Transverse colon (tissue), 4 donors: ENCODE results near the gene CCDC40. TPM values are rescaled to one million over a fixed set of nuclear protein-coding genes. Genes with fewer than 3 reads are reported as not detected.

ENCODE experiments used
- DNase-seq: peaks from one replicate; pipeline ENCODE4 v3.0.0-alpha.2; 2019
- H3K27ac ChIP-seq, 4 donors: fragments of 200-600 bp; sonication (generic); 2 replicates each; pipeline ENCODE4 v1.5.1; 2016 to 2018; ENCODE audit warnings: inconsistent platforms in 4 of 4
- H3K27me3 ChIP-seq: fragments of 200-600 bp; sonication (generic); 2 replicates; pipeline ENCODE4 v1.5.1; 2017; ENCODE audit warnings: inconsistent platforms
- H3K36me3 ChIP-seq, 4 donors: fragments of 200-600 bp; sonication (generic); 2 replicates each; pipeline ENCODE4 v1.5.1; 2017 to 2019; ENCODE audit warnings: inconsistent platforms in 4 of 4
- H3K4me1 ChIP-seq, 4 donors: fragments of 200-600 bp; sonication (generic); 2 replicates each; pipeline ENCODE4 v1.5.1; 2017 to 2020; ENCODE audit warnings: inconsistent platforms in 4 of 4
- H3K4me3 ChIP-seq, 4 donors: fragments of 200-600 bp; sonication (generic); 1 replicate in 1 of 4; 2 replicates in 3 of 4; pipeline versions ENCODE4 v1.5.1 to v1.6.1; 2017 to 2019; ENCODE audit warnings: inconsistent platforms in 4 of 4
- H3K9me3 ChIP-seq, 2 donors: fragments of 200-600 bp; sonication (generic); 2 replicates each; pipeline ENCODE4 v1.5.1; 2017 to 2019; ENCODE audit warnings: inconsistent platforms in 2 of 2
- CTCF ChIP-seq, 5 experiments: fragments of 200-600 bp in 3 of 5; fragments of 450-650 bp in 2 of 5; sonication (generic) in 3 of 5; IDR thresholded peaks; 1 replicate in 2 of 5; 2 replicates in 3 of 5; pipeline ENCODE4 v1.5.1; 2016 to 2017; ENCODE audit warnings: antibody characterized with exemption in 5 of 5, inconsistent platforms in 3 of 5, mild to moderate bottlenecking in 2 of 5, moderate library complexity in 1 of 5
- EP300 ChIP-seq: sonication (generic); formaldehyde crosslinking; IDR thresholded peaks from one replicate; pipeline ENCODE4 v1.6.1; 2017; ENCODE audit warnings: antibody characterized with exemption, low read depth
- POLR2A ChIP-seq: fragments of 450-650 bp; IDR thresholded peaks from one replicate; pipeline ENCODE4 v1.6.1; 2016; ENCODE audit warnings: antibody characterized with exemption, mild to moderate bottlenecking, moderate library complexity
- POLR2AphosphoS5 ChIP-seq, 3 donors: sonication (generic); formaldehyde crosslinking; IDR thresholded peaks; one replicate each; pipeline ENCODE4 v1.6.1; 2016; ENCODE audit warnings: antibody characterized with exemption in 3 of 3
- WGBS, 2 donors: methylation state at CpG; one replicate each; pipeline ENCODE4 v1.1.5; 2018; ENCODE audit warnings: low coverage in 1 of 2; 5-methylcytosine and 5-hydroxymethylcytosine counted together
- in situ Hi-C, 4 donors: fragments of 200-750 bp; cut with MboI; loops; one replicate each; pipeline versions ENCODE4 v1.15.0 to v1.15.1; 2017; ENCODE audit warnings: low sequenced_read_pairs in 3 of 4, low pct_ligation_motif_present in 1 of 4, low pct_unique_long_range_greater_than_20kb in 1 of 4
- intact Hi-C: fragments of 100-400 bp; cut with DNase I; formaldehyde crosslinking; loops from one replicate; pipeline ENCODE4 v1.15.1; 2023; ENCODE audit warnings: low total_unique reads
- total RNA-seq, 4 donors: library from RNA; depleted of rRNA; stranded (reverse); fragments of >200 nt; gene quantifications; one replicate each; pipeline ENCODE4 v1.1.0, GENCODE V29; 2016

Gene CCDC40
- total RNA-seq, 4 donors from 2014 or later, result 0.75 to 2.8 (median 2.0) TPM

DNA sequence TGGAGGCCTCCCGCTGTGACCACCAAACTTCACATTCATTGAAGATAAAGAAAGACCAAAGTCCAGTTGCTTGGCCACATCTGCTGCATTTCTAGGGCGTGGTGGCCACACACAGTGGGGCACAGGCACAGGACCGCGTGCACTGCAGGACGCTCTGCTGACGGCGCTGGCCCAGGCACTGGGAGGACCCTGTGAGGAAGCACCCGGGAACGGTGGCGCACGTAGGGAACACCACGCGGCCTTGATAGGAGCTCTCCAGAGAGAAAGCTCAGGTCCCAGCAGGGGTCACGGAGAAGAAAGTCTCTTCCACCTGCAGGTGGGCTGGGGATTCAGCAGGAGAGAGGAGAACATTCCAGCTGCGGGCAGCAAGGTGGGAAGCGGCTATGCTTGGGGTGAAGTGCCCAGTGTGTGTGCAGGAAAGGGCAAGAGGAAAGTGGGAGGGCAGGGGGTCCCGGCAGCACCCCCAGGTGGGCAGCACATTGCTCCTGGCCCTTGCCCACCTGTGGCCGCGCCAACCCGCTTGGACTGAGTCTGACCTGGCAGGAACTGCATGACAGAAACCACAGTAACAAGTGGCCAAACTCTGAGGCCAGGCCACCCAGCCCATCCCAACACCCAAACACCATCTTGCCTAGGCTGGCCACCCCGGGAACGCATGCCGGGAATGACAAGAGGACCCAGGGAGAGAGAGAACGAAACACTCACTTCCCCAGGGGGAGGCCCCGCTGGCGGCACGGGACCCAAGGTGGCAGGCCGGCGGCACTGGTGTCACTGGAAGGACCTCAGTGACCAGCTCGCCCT lies 33.6 kb upstream of the CCDC40 start:
- Histone ChIP-seq H3K27me3 (no peaks in the 10 kb centered on the region), H3K36me3 (no peaks in the 10 kb centered on the region), H3K4me1 (peaks cover 0 to 14% (median 5%) of the 10 kb centered on the region in 4 donors), H3K27ac (no peak overlapping the region), H3K9me3 (no peaks in the 10 kb centered on the region), H3K4me3 (no peak overlapping the region)
- WGBS, 2 donors, result 89 to 100% methylated on average over 1 to 30 of the region's 30 CpGs
- in situ Hi-C loops, result no loop called here
- intact Hi-C loops, result loop anchor here (10.0 kb wide), 1 partner anchor 82 kb away; no protein-coding TSS in a partner anchor
- TF ChIP-seq CTCF (IDR thresholded peaks at IDR 0.05) (no peak), EP300 (no peak), POLR2A (no peak), POLR2AphosphoS5 (IDR thresholded peaks at IDR 0.05) (no peak)
- DNase-seq, result peak; percentile 31

DNA sequence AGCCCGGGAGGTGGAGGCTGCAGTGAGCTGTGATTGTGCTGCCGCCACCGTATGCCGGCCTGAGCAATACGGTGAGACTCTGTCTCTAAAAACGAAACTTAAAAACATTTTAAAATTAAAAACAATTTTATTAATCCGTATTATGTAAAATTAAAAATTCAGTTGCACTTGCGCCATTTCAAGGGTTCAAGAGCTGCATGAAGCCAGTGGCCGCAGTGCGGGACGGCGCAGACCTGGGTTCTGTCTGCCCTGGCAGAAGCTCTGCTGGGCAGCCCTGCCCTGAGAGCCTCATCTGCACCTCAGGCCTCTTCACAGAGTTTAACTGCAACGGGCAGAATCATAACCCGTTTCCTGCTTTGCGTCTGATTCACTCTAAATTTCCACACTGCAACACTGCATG lies 32.5 kb upstream of the CCDC40 start:
- in situ Hi-C loops, result no loop called here
- intact Hi-C loops, result loop anchor here (10.0 kb wide), 1 partner anchor 81 kb away; no protein-coding TSS in a partner anchor
- TF ChIP-seq POLR2A, result no peak
- TF ChIP-seq POLR2AphosphoS5 (IDR thresholded peaks at IDR 0.05), result no peak
- TF ChIP-seq CTCF (IDR thresholded peaks at IDR 0.05), result no peak
- TF ChIP-seq EP300, result no peak
- no peak for DNase-seq
- WGBS, 2 donors, result 93 to 98% methylated on average over 13 to 15 of the region's 15 CpGs
- peaks cover 4 to 19% (median 9%) of the 10 kb centered on the region in 4 donors for H3K4me1 ChIP-seq
- H3K4me3 ChIP-seq, result no peak overlapping the region
- H3K27ac ChIP-seq, result no peak overlapping the region
- no peaks in the 10 kb centered on the region for H3K9me3 ChIP-seq
- H3K36me3 ChIP-seq, result no peaks in the 10 kb centered on the region
- no peaks in the 10 kb centered on the region for H3K27me3 ChIP-seq

DNA sequence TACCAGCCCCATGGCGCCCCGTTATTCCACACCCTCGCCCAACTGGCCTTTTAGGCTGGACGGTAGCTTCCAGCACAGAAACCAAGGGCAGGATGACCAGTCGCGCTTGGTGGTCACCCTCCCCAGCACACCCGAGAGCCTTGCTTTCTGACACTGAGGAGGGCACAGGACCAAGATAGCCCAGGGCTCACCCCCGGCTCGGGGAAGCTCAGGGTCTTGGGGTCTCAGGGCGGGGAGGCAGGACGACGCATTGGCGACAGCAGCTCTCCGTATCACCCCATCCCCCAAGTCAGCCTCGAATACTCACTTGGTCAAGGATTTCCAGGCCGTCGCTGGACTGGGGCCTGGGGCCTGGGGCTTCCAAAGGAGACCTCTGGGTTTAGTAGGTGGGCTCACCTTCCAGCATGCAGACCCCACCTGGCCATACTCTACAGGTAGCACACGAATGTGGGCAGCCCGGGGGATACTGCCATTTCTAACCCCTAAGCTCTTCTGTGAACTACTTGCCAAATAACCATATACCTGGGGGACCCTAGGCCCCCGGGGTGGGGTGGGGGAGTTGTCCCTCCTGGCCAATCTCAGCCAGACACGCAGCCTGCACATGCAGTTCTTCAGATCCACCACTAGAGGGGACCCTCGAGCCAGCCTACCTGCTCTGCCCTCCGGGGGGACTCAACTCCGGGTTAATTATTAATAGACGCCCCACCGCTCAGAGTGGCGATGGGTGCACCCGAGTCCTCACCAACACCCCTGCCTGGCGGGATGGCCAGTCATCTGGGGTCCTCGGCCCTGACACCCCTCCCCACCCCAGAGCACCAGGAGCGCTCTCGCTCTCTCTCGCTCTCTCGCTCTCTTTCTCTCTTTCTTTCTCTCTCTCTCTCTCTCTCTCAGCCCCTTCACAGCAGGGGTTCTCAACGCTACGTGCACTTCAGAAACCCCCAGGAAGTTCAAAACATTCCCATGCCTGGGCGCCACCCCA lies 30.8 kb upstream of the CCDC40 start:
- Histone ChIP-seq H3K36me3 (no peaks in the 10 kb centered on the region), H3K27ac (no peak overlapping the region), H3K4me3 (no peak overlapping the region), H3K4me1 (peaks cover 4 to 19% (median 9%) of the 10 kb centered on the region in 4 donors), H3K27me3 (no peaks in the 10 kb centered on the region), H3K9me3 (no peaks in the 10 kb centered on the region)
- 40 to 49% methylated on average over 10 to 36 of the region's 37 CpGs for WGBS, 2 donors
- TF ChIP-seq POLR2A (no peak), CTCF (IDR thresholded peaks at IDR 0.05) (peak; percentile 90 to 100 (median 99))
- peak; percentile 44 for DNase-seq
- intact Hi-C loops (loop anchor here (10.0 kb wide), 1 partner anchor 79 kb away; no protein-coding TSS in a partner anchor), in situ Hi-C loops (no loop called here)

- H3K4me3 ChIP-seq, result no peak overlapping the region
- in situ Hi-C loops, result no loop called here
- no peaks in the 10 kb centered on the region for H3K36me3 ChIP-seq
- no peaks in the 10 kb centered on the region for H3K27me3 ChIP-seq
- no peak overlapping the region for H3K27ac ChIP-seq
- peaks cover 4 to 19% (median 9%) of the 10 kb centered on the region in 4 donors for H3K4me1 ChIP-seq
- 66 to 83% methylated on average over 3 to 8 of the region's 8 CpGs for WGBS, 2 donors
- no peak for DNase-seq
- TF ChIP-seq CTCF (IDR thresholded peaks at IDR 0.05), result no peak
- TF ChIP-seq POLR2AphosphoS5 (IDR thresholded peaks at IDR 0.05), result no peak
- TF ChIP-seq EP300, result no peak
- TF ChIP-seq POLR2A, result no peak
- no peaks in the 10 kb centered on the region for H3K9me3 ChIP-seq
- intact Hi-C loops, result loop anchor here (10.0 kb wide), 1 partner anchor 78 kb away; no protein-coding TSS in a partner anchor
Measured at GRCh38 chr17:80006339-80006720, 30.1 kb upstream of the CCDC40 start.
